Activated CD8-positive, alpha-beta memory T cell treated with anti-CD3 and anti-CD28 coated beads for 36 hours (primary cell): Measurements from ENCODE around the gene HCK. TPM values are rescaled to one million over a fixed set of nuclear protein-coding genes. Genes with fewer than 3 reads are reported as not detected.

Source experiments
- CTCF ChIA-PET: fragments of 350-600 bp; sonication (Branson Sonifier 250); formaldehyde crosslinking; loops from one replicate; lab custom pipeline; 2021; ENCODE audit warnings: antibody characterized with exemption; lab: Charles Lee
- POLR2A ChIA-PET: fragments of 350-600 bp; sonication (Branson Sonifier 250); formaldehyde crosslinking; loops from one replicate; lab custom pipeline; 2021; ENCODE audit warnings: antibody characterized with exemption; lab: Charles Lee
- total RNA-seq, 2 experiments: library from RNA; stranded (reverse); gene quantifications; one replicate each; pipeline ENCODE4 v1.2.3, GENCODE V29; 2021

HCK gene
- total RNA-seq, 2 experiments from 2014 or later = not detected

- ChIA-PET POLR2A (no interaction called here), CTCF (no interaction called here)
Measured at GRCh38 chr20:32139947-32140346, 87.9 kb downstream of the HCK start.

- CTCF ChIA-PET = no interaction called here
- POLR2A ChIA-PET = no interaction called here
Measured at GRCh38 chr20:32140603-32141002, 88.6 kb downstream of the HCK start.

GRCh38 chr20:32141465-32141980 lies 89.5 kb downstream of the HCK start:
- POLR2A ChIA-PET = interaction anchor here (0.7 kb wide), 1 partner anchor 26 kb away, joined by 7 read pairs; no protein-coding TSS in a partner anchor
- CTCF ChIA-PET = no interaction called here

- POLR2A ChIA-PET = no interaction called here
- CTCF ChIA-PET = interaction anchor here (0.7 kb wide), 1 partner anchor 292 kb away, joined by 3 read pairs; no protein-coding TSS in a partner anchor
Measured at GRCh38 chr20:32142088-32142487, 90.0 kb downstream of the HCK start.

- POLR2A ChIA-PET = no interaction called here
- CTCF ChIA-PET = no interaction called here
Measured at GRCh38 chr20:32142991-32143390, 90.9 kb downstream of the HCK start.

GRCh38 chr20:32144898-32145662 lies 93.0 kb downstream of the HCK start:
- POLR2A ChIA-PET = interaction anchor here (0.6 kb wide), 1 partner anchor 11 kb away, joined by 4 read pairs; no protein-coding TSS in a partner anchor

GRCh38 chr20:32149566-32150170 lies 97.6 kb downstream of the HCK start:
- ChIA-PET POLR2A (no interaction called here), CTCF (no interaction called here)

More at GRCh38 chr20:32144898-32145662, 93.0 kb downstream of the HCK start:
- CTCF ChIA-PET = no interaction called here

GRCh38 chr20:32150291-32150848 lies 98.3 kb downstream of the HCK start:
- ChIA-PET CTCF (no interaction called here), POLR2A (no interaction called here)

Other genes with a start within 250 kb of the HCK start
- gene MYLK2, start 232.9 kb upstream of the HCK start, total RNA-seq = under 1 TPM; 0.19 to 0.25 TPM
- not detected for gene FOXS1, start 206.6 kb upstream of the HCK start, total RNA-seq
- gene DUSP15, start 181.7 kb upstream of the HCK start, total RNA-seq = not detected
- gene TTLL9, start 181.6 kb upstream of the HCK start, total RNA-seq = not detected
- gene PDRG1, start 100.2 kb upstream of the HCK start, total RNA-seq = 10 to 100 TPM; 19.9 to 20.4 TPM
- gene XKR7, start 84.1 kb upstream of the HCK start, total RNA-seq = under 1 TPM in 1 of 2 experiments, not detected in 1; 0.02 TPM
- not detected for gene CCM2L, start 41.8 kb upstream of the HCK start, total RNA-seq
- gene TM9SF4, start 57.5 kb downstream of the HCK start, total RNA-seq = 10 to 100 TPM; 49.8 TPM
- gene PLAGL2, start 155.5 kb downstream of the HCK start, total RNA-seq = 100 to 1,000 TPM; 115 to 117 TPM
- gene POFUT1, start 155.6 kb downstream of the HCK start, total RNA-seq = 10 to 100 TPM; 78.5 to 82.1 TPM
- 10 to 100 TPM; 46.0 to 46.4 TPM for gene KIF3B, start 225.4 kb downstream of the HCK start, total RNA-seq